Right ventricle myocardium inferior (tissue), 1 donor: ENCODE measurements around the gene SDK1. TPM values are rescaled to one million over a fixed set of nuclear protein-coding genes. Genes with fewer than 3 reads are reported as not detected.
A peak's percentile ranks its signal among the peaks of the same experiment; 100 is the strongest.
"Not testable (repeated sequence)": the region's sequence is repeated elsewhere in the genome, so short reads cannot be mapped to it uniquely, and the experiment has no call there.

Experiments
- ATAC-seq: fragments of 200-7000 bp; cut with Tn5 transposase; one replicate; pipeline ENCODE4 v1.9.1; 2020; ENCODE audit warnings: mild to moderate bottlenecking, moderate library complexity
- DNase-seq: peaks from one replicate; pipeline ENCODE4 v3.0.0; 2021; ENCODE audit errors: missing footprints
- intact Hi-C: fragments of 100-400 bp; cut with DNase I; formaldehyde crosslinking; loops from one replicate; pipeline ENCODE4 v1.11.0; 2022
- total RNA-seq: library from RNA; stranded (reverse); fragmentation: NEBNext Ultra II Directional; extraction: Animal tissue kit (Norgen Biotek cat#: 25700); gene quantifications from one replicate; pipeline ENCODE4 v1.2.1, GENCODE V29; 2021
- donor health status: DM: no; HTN: yes; CAD: no; lungs with severe emphysema.

Gene SDK1
- total RNA-seq, 1 donor from 2014 or later, result 2.3 TPM

DNA sequence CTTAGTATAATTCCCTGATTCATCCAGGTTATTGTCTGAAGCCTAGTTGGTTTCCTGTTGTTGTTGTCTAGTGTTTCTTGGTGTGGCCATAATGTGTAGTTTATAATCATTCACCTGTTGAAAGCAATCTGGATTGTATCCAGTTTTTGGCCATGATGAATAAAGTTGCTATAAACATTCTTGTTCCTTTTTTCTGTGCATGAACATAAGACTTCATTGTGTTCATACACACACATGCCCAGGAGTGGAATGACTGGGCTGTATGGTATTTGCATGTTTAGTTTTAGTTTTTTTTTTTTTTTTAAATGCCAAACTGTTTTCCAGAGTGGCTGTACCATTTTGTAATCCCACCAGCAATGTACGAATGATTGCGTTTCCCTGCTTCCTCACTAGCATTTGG is 349.8 kb downstream of the SDK1 start:
- DNase-seq, result no peak
- intact Hi-C loops, result no loop called here
- ATAC-seq, result no peak

DNA sequence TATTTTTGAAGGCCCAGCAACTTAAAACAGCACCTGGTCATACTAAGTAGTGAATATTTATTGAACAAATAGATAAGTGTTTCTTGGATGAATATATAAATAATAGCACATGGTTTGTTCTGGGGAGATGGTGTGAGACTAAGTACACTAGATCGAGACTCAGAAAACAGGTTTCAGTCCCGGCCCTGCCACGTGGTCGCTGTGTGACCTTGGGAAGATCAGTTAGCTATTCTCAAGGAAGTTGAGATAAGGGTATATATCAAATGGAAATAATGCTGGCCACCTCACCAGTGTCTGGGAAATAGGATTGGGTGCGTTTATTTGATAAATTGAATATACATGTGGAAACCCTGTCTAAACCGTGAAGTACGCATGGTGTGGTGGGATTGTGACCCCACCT is 354.6 kb downstream of the SDK1 start:
- intact Hi-C loops, result no loop called here
- ATAC-seq (no peak), DNase-seq (no peak)

DNA sequence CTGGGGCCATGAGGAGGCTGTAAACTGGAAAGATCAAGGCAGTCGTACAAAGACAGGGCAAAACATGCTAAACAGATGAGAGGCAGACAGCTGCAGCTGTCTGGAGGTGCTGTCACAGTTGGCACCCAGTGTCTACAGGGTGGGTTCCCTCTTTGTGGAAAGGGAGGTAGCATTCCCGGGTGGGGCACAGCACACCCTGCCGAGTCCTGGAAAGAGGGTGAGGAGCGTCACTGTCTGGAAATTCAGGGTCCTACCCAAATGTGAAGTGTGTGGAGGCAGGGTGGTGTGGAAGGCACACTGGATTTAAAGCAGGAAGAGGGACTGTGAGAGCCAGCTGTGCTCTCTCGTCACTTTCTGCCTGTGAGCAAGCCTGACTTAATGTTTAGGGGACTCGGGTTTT is 356.2 kb downstream of the SDK1 start:
- intact Hi-C loops, result no loop called here
- DNase-seq, result no peak
- no peak for ATAC-seq

DNA sequence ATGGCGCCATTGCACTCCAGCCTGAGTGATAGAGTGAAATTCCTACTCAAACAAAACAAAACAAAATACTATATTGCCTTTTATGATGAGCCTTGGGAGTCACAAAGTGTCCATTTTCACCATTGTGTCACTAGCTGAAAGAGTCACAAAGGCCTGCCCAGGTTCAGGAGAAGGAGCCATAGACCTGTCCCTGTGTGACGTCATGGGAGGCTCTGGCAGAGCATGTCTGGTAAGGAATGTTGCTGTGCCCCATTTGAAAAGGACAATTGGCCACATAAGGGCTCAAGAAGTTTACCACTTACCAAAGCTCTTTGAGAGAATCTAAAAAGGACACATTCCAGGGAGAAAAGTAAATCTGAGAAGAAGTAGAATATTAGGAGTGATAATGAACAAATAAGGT is 367.7 kb downstream of the SDK1 start:
- intact Hi-C loops, result no loop called here

DNA sequence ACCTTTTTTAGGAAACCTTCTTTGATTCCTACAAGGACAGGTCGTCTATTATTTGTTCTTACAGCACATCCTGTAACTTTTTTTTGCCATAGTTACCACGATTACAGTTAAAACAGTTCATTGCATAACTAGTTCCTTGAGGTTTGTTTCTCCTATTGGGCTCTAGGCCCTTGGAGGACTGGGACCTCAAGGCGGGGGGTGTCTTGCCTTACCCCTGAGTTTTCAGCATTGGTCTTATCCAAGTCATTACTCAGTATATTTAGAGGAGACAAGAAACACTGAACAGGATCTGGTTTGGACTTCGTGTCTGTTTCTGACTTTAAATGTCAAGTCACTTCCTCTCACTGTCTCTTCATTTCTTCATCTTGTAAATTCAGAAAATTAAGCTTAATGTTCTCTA is 369.8 kb downstream of the SDK1 start:
- intact Hi-C loops, result loop anchor here (5.0 kb wide), 1 partner anchor 369 kb away; the partner anchor contains the start of gene SDK1
- no peak for DNase-seq
- no peak for ATAC-seq

More for the DNA sequence above, 367.7 kb downstream of the SDK1 start:
- no peak for ATAC-seq
- DNase-seq, result no peak

DNA sequence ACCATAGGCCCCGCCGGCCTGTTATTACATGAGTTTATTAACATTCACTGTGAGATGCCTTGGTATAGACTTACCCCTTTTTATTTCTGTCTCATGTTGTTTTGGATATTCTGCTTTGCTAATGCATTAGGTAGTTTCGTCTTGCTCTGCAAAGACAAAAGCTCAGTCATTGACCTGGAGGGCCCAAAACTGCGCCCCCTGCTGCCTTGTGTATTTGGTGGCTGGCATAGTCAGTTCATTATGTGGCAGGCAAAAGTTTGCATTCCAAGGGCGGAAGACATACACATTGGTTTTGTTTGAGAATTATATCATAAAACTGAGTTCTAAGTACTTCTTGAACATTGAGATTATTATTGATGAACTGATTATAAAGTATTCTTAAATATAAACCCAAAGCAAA is 372.5 kb downstream of the SDK1 start:
- ATAC-seq (no peak), DNase-seq (no peak)
- intact Hi-C loops, result loop anchor here (5.0 kb wide), 1 partner anchor 371 kb away; the partner anchor contains the start of gene SDK1

DNA sequence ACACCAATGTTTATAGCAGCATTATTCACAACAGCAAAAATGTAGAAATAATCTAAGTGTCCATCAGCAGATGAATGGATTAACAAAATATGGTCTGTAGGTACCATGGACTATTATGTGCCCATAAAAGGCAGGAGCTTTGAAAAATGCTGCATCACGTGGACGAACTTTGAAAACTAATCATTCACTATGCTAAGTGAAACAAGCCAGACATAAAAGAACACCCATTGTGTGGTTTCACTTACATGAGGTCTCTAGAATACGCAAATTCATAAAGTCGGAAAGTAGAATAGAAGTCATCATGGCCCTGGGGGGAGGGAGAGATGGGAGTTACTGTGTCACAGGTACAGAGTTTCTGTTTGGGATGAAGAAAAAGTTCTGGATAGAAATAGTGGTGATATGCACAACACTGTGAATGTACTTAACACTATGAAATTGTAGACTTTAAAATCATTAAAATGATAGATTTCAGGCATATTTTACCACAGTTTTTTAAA is 377.3 kb downstream of the SDK1 start:
- no peak for DNase-seq
- no peak for ATAC-seq
- intact Hi-C loops, result no loop called here

DNA sequence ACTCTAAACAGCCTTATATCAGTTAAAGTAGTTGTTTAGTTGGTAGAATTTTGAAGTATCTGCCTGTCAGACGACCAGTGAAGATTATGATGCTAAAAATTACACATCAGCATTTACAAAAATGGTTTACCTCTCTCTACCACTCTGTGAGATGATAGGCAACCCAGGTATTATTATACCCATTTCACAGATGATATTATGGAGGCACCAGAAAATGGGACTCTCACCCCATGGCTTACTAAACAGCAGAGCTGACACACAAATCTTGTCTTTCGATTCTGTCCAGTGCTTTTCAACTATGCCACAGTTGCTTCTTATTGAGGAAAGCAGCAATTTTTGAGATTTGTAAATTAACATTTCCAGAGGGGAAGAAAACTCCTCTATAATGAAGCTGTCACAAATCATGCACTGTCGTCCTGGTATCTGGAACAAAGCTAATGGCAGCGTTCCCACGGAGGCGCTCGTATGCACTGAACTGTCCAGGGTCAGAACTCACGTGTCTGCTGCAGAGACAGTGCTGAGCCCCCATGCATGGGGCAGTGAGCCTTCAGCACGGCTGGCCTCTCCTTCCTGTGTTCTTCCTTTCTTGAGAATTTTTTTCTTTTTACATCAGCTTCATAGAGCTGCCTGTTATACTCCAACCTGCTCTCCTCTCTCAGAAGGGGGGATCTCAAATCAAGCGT is 381.1 kb downstream of the SDK1 start:
- ATAC-seq, result peak; percentile 37

DNA sequence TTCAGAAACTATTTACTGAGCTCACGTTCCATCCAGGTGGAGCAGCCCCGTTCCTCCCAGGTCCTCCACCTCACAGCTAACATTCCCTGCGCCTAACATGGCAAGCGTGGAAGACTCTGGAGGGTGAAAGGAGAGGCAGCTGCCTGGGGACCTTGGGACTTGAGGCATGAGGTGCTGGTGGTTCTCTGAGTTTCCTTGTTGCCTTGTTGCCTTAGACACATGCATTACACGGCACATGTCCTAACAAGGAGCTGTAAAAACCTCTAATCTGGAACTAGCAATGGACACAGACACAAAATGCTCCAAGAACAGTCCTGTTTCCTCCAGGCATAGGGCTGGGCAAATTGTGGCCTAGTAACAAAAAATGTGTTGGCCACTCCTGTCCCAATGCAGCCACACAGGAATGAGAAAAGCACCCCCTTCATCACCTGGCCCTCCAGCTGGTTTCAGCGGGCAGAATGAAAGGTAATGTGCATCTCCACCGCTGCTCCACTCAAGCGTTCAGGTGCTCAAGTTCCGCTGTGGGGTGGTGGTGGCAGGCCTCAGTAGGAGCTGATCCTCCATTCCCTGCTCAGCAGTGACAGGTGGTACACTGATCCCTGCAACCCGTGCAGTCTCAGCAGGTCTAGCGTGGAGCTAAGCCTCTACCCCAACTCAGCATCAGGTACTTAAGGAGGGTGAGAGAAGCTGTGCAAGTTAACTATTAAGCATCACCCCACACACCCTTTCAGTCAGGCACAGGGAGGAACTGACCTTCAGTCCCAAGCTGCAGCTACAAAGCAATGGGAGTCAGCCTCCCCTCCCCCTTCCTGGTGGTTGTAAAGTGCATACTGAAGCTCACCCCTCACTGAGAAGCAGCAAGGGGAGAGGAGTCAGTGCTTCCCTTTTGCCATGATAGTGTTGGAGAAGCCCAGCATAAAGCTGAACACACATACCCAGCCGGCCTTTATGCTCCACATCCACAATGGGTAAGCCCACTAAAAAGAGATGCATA is 382.8 kb downstream of the SDK1 start:
- ATAC-seq (no peak), DNase-seq (no peak)
- intact Hi-C loops, result no loop called here

More for the DNA sequence above, 381.1 kb downstream of the SDK1 start:
- intact Hi-C loops, result no loop called here
- DNase-seq, result no peak

DNA sequence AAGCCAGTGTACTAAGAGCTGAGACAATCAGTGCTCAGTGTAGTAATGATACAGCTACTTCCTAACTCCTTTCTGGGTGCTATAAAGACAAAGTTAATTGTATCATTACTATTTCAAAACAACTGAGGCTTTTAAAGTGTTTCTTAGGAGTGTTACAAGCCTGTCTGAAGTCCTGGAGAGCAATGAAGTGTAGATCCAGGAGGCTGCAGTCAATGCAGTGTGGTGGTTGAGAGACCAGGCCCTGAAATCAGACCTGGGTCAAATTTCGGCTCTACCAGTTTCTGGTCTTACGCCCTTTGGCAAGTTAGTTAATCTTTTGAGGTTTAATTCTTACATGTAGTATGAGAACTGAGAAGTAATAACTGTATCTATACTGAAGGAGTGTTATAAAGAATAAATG is 387.0 kb downstream of the SDK1 start:
- ATAC-seq (no peak), DNase-seq (no peak)
- intact Hi-C loops, result no loop called here

DNA sequence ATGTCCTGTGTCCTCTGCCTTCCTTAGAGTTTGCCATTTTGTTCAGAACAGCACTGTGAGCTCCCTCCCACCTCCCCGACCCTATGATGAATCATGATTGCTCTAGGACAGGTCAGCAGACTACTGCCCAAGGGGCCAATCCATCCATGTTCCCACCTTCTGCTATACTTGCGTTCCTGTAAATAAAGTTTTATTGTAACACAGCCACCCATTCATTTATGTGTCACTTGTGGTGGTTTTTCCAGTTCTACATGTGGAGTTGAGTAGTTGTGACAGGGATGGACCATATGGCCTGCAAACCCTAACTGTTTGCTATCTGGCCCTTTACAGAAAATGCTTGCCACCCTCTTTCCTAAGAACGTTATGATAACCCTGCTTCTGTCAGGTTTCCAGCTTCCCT is 387.8 kb downstream of the SDK1 start:
- ATAC-seq (no peak), DNase-seq (no peak)
- intact Hi-C loops, result no loop called here

DNA sequence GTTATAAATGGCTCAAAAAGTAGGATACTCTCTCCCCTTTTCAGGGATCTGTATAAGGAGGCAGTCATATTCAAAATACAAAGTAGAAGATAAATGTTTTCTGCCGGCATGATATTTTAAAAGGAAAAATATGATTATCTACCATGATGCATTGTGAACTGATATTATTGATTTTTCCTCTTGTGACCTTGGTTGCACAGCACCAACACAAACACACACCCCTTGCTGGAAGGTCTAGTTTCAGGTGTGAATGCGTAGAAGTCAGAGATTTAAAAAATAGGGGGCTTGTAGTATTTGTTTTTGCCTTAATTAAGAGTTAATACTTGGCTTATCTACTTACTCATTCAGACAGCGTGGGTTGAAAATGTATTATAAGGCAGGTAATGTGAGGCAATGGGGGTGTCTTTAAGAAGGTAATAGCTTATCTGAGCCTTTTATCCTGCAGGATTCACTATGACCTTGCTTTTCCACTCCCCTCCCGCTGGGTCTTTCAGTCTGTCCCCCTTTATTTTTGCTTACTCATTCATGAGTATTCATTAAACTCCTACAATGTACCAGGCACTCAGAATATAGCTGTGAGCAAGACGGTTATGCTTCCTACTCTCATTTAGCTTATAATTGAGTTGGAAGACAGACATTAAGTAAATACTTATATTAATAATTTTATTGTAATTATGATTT is 390.6 kb downstream of the SDK1 start:
- ATAC-seq, result no peak
- intact Hi-C loops, result no loop called here
- no peak for DNase-seq

DNA sequence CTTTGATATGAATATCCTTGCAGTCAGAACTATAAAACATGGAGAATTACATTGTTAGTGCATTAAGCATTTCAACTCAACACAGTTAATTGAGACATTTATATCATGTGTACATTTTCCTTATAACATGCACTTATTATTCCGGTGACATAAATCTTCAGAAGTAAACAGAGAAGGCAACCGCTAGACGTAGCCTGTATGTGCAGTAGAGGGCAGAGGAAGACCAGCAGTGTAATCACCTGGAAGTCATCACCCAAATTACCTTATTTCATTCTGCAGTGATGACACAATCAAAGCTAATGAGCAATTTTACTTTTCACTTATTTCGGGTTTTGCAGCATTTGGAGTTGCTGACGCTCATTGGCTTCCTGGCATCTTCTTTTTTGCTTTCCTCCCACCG is 394.6 kb downstream of the SDK1 start:
- DNase-seq, result no peak
- no peak for ATAC-seq
- intact Hi-C loops, result no loop called here

DNA sequence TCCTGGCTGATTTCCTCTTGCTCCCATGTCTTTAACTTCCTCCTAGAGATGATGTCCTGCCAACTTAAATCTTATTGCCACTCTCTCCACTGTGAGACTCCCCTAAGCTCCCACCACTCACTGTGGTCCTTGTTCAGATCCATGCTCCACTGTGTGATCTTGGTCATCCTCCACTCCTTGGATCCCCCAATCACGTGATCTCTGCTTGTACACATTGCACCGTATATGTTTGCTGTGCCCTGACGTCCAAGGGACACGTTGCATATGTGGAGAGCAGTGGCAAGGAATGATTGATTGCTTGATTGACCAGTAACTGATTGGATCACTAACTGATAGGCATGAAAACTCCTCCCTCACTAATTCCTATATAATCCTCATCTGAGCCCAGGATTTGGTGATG is 395.1 kb downstream of the SDK1 start:
- ATAC-seq (no peak), DNase-seq (no peak)

DNA sequence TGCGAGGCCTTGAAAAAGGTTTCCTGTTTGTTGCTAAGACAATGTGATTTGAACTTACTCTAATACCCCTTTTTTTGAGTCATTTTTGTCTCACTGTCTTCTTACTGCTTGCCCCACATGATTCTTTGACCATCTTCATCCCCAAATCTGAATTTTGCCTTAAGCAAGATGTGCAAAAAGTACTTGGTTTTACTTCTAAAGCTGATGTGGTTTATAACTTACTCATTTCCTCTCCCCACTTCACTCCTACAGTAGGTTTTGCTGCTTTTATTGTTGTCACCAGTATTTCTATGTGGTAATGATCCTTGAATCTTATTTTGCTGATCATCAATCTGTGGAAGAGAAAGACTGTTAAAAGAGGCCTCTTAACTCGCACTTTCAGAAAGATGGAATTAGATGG is 396.4 kb downstream of the SDK1 start:
- DNase-seq (no peak), ATAC-seq (no peak)
- intact Hi-C loops, result no loop called here

More for the DNA sequence above, 395.1 kb downstream of the SDK1 start:
- intact Hi-C loops, result no loop called here

DNA sequence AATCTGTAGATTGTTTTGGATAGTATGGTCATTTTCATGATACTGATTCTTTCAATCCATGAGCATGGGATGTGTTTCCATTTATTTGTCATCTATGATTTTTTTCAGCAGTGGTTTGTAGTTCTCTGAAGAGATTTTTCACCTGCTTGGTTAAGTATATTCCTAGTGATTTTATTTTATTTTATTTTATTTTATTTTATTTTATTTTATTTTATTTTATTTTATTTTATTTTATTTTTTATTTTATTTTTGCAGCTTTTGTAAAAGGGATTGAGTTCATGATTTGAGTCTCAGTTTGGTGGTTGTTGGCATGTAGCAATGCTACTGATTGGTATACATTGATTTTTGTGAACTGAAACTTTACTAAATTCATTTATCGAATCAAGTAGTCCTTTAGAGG is 404.2 kb downstream of the SDK1 start:
- DNase-seq (no peak), ATAC-seq (no peak)
- intact Hi-C loops, result no loop called here

DNA sequence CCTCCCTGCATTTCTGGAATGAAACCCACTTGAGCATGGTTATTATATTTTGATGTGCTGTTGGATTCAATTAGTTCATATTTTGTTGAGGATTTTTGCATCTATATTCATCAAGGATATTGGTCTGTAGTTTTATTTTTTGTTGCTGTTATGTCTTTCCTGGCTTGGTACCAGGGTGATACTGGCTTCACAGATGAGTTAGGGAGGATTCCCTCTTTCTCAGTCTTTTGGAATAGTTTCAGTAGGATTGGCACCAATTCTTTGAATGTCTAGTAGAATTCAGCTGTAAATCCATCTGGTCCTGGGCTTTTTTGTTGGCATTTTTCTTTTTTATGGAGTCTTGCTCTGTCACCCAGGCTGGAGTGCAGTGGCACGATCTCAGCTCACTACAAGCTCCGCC is 405.0 kb downstream of the SDK1 start:
- intact Hi-C loops, DNase-seq, ATAC-seq: not testable (repeated sequence)

DNA sequence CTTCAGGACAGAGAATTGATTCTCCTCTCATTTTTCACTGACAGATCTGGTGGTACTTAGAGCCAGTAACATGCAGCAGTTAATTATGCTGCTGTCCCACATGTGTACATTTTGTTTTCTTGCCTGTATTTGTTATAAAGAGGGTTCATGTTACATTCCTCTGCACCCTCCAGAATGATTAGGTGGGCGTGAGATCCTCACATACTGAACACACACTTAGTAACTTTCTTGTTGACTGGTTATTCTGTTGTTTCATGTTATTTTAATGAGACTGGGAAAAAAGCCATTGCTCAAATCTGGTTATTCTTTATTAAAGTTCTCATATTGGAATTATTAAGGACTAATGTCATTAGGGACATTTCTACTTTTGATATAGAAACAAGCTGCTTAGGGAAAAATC is 409.1 kb downstream of the SDK1 start:
- ATAC-seq, result no peak
- DNase-seq, result no peak
- intact Hi-C loops, result no loop called here

DNA sequence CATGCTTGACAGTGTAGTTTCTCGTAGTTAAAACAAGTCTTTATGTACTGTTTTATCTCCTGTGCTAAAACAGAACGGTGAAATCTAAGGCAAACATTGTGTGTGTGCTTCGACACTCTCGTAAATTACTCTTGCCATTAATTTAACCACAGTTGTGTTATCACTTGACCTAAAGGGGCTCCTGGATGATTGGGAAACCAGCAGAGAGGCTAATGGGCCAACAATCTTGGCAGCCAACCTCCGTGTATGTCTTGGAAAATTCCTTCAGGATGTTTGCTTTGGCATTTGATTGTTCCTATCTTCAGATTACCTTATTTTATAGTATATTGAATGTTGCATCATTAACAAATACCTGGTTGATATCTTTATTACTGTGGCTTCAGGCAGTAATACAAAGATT is 409.5 kb downstream of the SDK1 start:
- DNase-seq (no peak), ATAC-seq (no peak)
- intact Hi-C loops, result no loop called here
